HG02642 (cell line): ENCODE results near the gene PIGK.
"Not testable (repeated sequence)": the region's sequence is repeated elsewhere in the genome, so short reads cannot be mapped to it uniquely, and the experiment has no call there.

ENCODE experiments used
- ATAC-seq: cut with Tn5 transposase; IDR thresholded peaks from one replicate; pipeline ENCODE4 v1.9.1; 2021; ENCODE audit warnings: mild to moderate bottlenecking; ENCODE audit not compliant: unreplicated experiment, poor library complexity

Gene PIGK

DNA sequence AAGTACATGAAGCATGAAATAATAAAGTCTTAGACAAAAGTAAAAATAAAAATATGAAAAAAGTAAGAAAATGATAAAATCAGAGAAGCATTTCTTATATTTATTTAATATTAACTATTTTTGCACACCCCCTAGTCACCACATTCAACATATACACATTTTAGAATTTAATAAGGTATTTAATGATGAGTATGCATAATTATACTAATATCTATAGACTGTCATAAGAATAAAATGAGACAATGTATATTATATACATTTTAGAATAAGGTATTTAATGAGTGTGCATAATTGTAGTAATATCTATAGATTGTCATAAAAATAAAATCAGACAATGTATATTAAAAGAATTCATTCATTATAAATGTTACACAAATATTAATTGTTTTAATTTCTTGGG is 18.9 kb downstream of the PIGK start:
- no peak for ATAC-seq

DNA sequence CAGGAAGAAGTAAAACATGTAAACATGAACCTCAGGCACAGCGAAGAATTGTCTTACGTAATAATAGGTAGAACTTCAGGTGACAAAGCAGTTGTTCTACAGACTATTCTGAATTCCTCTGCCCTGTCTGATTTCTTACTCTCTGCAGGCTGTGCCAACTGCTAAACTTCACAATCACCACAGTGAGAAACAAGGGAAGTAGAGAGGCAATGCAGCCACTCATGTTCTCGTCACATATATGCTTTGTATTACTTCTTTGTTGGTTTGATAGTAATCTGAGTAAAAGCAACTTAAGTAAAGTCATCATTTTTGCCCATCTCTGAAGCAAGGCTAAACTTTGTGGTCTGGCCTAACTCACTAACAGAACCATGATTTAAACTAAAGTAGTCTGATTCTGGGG is 21.9 kb downstream of the PIGK start:
- ATAC-seq, result no peak

DNA sequence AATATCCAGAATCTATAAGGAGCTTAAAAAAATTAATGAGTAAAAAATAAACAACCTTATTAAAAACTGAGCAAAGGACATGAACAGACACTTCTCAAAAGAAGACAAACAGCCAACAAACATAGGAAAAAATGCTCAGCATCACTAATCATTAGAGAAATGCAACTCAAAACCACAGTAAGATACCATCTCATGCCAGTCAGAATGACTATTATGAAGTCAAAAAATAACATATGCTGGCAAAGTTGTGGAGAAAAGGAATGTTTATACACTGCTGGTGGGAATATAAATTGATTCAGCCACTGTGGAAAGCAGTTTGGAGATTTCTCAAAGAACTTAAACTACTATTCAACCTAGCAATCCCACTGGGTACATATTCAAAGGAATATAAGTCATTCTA is 25.3 kb downstream of the PIGK start:
- ATAC-seq, result no peak

DNA sequence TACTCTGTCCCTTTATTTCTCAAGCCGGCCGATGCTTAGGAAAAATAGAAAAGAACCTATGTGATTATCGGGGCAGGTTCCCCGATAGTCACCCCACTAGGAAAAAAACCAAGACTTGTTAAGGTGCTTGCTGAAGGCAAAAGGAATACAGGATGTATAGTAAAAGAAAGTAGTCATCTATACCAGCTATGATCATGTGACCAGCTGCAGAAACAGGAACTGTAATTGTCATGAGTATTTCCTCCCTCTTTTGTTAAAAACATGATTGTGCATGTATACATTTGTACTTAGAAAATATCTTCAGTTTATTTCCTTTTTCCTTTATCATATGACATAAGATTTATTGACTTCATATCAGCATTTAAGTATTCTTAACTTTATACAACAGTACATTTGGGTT is 30.5 kb downstream of the PIGK start:
- ATAC-seq, result no peak

DNA sequence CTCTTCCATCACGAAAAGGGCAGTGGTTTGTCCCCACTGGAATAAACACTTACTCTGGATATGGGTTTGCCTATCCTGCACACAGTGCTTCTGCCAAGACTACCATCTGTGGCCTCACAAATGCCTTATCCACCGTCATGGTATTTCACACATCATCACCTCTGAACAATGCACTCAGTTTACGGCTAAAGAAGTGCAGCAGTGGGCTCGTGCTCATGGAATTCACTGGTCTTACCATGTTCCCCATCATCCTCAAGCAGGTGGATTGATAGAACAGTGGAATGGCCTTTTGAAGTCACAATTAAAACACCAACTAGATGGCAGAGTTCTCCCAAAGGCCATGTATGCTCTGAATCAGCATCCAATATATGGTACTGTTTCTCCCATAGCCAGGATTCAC is 32.3 kb downstream of the PIGK start:
- not testable (repeated sequence) for ATAC-seq

DNA sequence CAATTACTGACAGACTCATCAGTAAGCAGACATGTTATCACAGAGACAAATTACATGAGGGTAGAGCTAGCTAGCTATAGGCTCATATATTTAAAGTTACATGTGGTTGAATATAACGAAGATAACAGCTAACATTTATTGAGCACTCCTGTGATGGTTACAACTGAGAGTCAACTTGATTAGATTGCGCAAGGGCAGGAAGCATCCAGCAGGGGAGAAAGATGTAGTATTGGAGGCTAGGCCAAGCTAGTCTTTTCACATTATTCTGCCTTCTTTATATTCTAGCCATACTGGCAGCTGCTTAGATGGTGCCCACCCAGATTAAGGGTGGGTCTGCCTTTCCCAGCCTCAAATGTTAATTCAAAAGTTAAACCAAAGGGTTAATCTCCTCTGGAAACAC is 37.1 kb downstream of the PIGK start:
- ATAC-seq, result no peak

DNA sequence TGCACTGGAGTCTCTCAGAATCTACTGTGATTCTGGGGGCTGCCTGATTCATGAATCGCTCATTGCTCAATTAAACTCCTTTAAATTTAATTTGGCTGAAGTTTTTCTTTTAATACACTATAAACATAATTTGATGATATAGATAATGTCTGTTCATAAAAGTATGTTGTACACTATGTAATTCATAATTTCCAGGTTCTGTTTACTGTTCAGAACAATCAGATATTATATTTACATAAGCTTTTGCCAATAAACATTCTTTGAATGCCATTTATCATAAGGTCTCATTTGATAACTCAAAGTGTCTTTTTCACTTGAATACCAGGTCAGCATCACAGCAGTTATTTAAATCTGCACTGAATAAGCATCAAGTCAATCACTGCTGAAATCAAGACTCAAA is 39.6 kb downstream of the PIGK start:
- no peak for ATAC-seq

DNA sequence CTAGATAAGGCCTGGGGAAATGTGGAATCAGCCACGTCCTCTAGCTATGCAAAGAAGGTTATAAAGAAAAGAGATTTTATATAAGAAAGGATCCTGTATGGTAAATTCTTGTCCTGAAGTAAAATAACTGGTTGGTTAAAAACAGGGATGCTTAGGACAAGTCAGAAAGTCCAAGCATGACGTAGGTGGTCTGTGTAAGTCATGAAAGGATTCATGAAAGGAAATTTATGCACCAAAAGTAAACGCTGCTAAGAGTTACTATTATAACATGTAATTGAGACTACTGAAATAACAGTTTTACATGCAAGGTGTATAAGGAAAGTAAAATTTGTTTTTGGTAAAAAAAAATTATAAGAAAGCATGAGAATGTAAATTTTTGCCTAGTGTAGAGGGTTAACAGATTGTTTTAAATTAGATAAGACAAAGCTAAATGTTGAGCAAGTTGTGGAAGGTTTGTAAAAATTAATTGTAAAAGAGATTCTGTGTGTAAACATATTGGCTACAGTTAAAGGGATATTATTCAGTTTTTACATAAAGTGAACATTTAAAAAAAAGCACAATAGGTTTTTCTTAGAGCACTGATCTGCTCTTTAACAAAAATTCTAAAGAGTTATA is 43.9 kb downstream of the PIGK start:
- no peak for ATAC-seq

DNA sequence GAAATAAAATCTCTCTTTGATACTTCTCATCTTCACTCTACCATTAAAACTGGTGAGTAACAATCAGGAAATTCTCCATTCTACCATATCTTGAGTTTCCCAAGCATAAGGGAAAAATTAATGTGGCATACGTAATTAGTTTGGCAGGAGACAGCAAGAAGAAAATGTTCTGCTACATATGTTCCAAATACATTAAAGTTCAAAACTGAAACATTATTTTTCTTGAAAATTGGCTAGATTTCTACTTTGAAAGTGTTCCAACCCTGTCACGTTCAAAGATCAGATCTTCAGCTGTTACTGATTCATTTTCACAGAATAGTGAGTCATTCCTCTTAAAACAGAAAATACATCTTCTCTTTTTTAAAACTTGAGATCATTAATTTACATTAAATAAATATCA is 48.5 kb downstream of the PIGK start:
- no peak for ATAC-seq

DNA sequence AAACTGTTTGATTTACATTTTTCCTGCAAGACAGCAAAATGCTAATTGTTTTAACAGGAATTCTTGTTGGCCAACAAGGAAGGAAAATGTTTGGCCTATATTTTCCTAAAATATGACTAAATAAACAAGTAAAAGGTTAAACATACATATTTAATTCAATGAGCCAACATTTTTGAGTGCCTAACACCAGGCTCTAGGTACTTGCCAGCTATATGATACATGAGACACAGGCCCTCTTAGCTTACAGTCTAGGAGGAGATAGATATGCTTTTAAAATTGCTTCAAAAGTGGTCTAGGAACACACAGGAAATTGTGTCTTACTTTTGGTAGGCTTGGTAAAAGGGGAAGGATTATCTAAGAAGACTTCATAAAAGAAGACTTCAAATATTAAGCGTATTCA is 50.9 kb downstream of the PIGK start:
- ATAC-seq, result no peak

DNA sequence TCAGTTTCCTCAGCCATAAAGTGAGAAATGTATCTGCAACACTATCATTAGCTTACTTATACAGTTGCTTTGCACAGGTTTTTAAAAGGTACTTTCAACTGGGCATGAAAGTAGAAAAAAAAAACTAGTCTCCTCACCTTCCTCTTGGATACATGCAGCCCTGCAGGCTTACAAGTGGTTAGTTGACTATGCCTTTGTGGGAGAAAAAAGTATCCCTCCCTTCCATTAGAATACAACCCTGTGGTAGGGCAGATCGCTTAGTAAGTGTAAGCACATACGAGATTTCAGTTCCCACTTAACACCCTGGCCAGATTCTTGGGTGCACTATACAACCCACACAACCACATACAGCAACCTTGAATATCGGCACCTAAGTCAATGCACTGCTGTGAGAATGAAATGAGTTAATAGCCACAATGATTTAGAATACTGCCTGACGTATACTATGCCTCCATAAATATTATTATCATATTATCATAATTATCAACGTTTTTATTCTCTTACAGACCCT is 54.7 kb downstream of the PIGK start:
- no peak for ATAC-seq

DNA sequence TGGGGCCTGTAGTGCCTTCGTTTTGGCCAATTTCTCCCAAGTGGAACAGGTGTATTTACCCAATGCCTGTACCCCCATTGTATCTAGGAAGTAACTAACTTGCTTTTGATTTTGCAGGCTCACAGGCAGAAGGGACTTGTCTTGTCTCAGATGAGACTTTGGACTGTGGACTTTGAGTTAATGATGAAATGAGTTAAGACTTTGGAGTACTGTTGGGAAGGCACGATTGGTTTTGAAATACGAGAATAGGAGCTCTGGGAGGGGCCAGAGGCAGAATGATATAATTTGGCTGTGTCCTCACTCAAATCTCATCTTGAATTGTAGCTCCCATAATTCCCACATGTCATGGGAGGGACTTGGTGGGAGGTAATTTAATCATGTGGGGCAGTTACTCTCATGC is 59.5 kb downstream of the PIGK start:
- not testable (repeated sequence) for ATAC-seq

DNA sequence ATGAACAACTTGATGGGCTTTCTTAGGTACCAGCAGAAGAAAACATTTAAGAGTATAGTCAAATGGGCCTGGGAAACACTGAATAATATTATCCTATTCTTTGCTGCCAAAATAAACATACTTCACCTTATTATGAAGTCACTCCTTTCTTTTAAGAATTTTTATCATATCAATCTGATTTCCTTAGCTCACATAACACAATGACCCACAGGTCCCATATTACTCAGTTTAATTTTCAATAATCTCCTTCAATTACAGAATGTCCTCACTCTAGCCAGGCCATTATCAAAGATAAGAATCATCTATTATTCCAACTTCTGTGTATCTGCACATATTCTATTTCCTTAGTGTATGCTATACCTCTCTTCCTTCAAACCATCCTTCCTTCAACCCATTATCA is 63.0 kb downstream of the PIGK start:
- ATAC-seq, result no peak

DNA sequence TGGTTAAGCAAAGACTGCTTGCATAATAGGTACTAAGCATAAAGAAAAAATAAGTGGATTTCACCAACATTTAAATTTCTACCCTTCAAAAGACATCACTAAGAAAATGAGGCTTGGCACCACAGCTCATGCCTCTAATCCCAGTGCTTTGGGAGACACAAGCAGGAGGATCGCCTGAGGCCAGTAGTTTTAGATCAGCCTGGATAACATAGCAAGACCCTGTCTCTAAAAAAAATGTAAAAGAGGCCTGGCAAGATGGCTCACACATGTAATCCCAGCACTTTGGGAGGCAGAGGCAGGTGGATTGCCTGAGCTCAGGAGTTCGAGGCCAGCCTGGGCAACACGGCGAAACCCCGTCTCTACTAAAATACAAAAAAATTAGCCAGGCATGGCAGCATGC is 73.0 kb downstream of the PIGK start:
- ATAC-seq, result no peak

DNA sequence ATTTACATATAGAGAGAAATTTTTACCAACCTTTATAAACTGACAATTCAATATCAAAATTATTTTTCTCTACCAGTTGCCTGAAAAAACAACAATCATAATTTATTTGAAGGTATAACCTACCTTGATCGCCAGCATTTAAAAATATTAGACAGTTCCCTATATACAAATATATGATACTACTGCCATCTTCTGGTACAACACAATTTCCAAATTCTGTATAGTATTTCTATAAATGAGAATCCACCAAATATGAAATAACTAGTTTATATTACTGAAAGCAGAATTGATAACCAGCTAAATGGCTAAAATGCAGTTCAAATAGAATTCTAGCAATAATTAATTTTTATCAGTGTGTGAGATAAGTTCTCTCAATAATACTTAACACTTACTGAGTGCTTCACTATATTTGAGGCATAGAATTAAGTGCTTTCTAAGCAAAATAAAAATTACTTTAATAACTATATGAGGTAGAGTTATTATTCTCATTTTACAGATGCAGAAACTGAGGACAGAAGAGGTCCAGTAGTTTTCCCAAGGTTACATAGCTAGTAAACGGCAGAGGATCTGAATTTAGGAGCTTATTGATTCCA is 75.6 kb downstream of the PIGK start:
- no peak for ATAC-seq

DNA sequence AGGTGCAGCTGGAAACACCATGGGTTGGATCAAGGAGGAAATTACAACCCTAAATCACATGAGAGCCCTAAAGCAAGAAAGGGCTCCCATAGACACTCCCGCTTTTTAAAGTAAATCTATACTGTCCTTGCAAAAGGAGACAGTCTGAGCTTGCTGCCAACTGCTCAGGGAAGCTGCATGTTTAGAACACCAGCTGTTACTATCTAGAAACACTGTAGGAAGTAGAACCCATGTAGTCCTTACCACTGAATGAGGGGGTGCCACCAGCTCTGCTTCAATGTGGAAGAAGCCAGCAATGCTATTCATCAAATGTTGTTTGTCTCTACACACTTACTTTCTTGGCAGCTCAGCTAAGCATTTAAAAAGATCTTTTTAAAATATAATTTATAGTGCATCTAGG is 79.8 kb downstream of the PIGK start:
- ATAC-seq, result no peak

DNA sequence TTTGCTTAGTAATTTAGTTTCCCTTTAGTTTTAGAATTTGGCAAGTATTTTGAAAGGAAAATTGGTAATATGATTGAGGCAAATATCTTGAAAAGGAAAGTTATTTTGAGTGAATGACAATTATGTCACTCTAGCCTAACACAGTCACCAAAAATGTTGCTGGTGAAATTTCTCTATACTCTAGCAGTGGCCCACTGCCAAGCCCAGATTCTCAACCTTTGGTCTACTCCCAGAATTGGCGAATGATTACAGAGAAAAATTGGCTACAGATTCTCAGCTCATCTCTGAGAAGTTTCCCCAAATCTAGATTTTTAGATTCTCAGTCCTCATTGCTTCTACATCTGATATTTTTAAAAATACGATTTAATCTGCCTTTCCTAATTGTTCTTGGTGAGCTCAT is 84.9 kb downstream of the PIGK start:
- no peak for ATAC-seq

DNA sequence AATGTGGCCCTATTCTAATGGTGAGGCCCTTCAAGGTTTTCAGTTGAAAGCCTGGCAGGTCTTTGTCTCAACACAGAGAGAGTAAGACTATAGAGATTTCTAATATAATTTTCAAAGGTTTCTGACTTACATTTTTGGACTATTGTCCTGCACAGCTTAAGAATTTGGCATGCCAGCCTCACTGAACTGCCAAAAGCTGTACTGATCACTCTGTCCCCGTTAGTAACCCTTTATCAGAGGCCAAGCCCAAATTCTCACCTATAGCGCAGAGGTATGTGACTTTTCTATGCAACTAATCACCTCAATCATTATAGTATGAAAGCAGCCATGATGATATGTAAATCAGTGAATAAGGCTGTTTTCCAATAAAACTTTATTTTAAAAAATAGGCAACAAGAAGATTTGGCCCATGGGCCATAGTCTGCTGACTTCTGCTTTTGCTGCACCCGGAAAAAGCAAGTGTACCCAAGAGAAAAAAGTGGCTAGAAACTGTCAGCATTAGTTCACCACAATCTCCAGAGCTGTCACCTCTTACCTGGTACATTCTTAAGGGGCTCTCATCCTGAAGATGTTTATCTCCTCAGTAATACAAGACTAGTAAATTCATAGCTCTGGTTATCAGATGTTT is 85.4 kb downstream of the PIGK start:
- no peak for ATAC-seq

DNA sequence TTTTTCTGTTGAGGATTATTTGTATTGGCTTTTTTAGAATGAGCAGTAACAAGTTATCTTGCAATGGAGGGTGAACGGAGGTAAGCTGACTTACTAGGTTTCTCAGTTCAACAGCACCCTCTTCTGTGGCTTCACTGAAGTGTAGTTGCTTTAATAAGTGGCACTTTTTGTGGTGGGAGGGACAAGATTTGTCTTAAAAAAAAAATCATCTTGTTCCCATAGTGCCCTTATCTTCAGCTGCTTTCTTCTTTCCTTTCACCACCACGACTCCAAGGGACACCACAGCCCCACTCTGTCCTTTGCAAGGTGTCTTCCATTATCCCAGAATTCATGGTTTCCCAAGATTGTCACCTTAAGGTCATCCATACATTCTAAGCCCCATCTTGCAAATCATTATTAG is 92.9 kb downstream of the PIGK start:
- no peak for ATAC-seq

DNA sequence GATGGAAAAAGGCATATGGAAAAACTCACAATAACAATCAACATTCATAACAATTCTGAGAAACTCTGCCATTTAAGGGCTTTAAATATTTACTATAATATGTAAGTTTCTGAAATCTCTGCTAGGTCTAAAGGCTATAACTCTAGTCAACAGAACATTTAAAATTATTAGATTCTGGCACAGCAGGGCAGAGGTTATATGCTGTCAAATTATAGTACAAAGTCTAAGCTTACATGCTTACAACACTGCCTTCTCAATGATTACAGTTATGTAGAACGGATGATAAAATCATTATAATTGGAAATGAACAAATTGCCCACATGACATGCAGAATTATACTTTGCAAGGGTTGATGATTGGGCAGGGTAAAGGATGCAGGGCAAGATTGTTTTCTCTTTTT is 97.7 kb downstream of the PIGK start:
- no peak for ATAC-seq

DNA sequence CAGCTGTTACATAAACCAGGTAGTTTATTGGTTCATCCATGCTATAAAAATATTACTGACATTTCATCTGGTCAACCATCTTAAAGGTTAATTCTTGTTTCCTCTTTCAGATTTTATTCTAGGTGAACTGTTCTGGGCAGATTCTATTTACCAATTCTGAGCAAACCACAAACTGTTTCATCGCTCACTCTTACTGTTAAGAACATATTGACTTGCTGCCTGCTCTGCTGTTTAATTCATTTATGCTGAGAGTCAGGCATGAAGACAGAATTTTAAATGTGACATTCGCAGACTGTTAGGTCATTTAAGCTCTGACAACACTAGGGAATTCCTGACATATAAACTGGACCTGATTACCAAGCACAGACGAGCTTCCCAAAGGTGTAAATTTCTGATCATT is 98.3 kb downstream of the PIGK start:
- no peak for ATAC-seq

DNA sequence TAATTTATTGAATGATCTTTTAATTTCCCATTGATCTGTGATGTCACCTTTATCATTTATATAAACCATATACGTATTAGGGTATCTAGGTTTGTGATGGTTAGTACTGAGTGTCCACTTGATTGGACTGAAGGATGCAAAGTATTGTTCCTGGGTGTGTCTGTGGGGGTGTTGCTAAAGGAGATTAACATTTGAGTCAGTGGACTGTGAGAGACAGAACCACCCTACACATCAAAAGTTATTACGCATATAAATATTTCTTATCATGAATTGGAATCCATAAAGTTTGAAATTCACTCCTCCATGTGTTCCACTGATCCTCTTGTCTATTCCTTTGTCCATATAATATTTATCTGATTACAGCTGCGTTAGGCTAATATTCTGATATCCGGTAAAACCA is 100.5 kb downstream of the PIGK start:
- no peak for ATAC-seq
